GM23338 (cell line): ENCODE data around the gene SYCE1L.

Source experiments
- CREB1 ChIP-seq: fragments of 250-450 bp; sonication (Bioruptor Pico); IDR thresholded peaks from 2 replicates; pipeline ENCODE4 v1.5.0; 2020; ENCODE audit warnings: low read depth, mild to moderate bottlenecking, moderate library complexity
- EZH2 ChIP-seq: fragments of 200-600 bp; sonication (generic); IDR thresholded peaks from one replicate; pipeline ENCODE4 v1.8.0; 2017; ENCODE audit warnings: antibody characterized with exemption, mild to moderate bottlenecking, low read depth; ENCODE audit not compliant: unreplicated experiment
- JUNB ChIP-seq: IDR thresholded peaks from one replicate; pipeline ENCODE4 v1.6.1; 2016; ENCODE audit warnings: antibody characterized with exemption; ENCODE audit not compliant: unreplicated experiment
- POLR2AphosphoS5 ChIP-seq: IDR thresholded peaks from 2 replicates; pipeline ENCODE4 v1.6.1; 2016; ENCODE audit warnings: antibody characterized with exemption, low read depth
- STAT1 ChIP-seq: IDR thresholded peaks from one replicate; pipeline ENCODE4 v1.6.1; 2016; ENCODE audit warnings: antibody characterized with exemption; ENCODE audit not compliant: unreplicated experiment
- ZNF114 ChIP-seq: fragments of 250-450 bp; sonication (Bioruptor Pico); IDR thresholded peaks from 2 replicates; pipeline ENCODE4 v1.5.0; 2020; ENCODE audit warnings: mild to moderate bottlenecking, moderate library complexity
- TF ChIP-seq, protein P1 (sequence below), 2 experiments: fragments of 200-600 bp in 1 of 2; sonication (generic) in 1 of 2; conservative IDR thresholded peaks; 2 replicates each; pipeline versions ENCODE4 v1.5.1 to v1.6.1; 2016 to 2017; ENCODE audit warnings: antibody characterized with exemption in 2 of 2, low read depth in 2 of 2, mild to moderate bottlenecking in 2 of 2, moderate library complexity in 1 of 2
- TF ChIP-seq, protein P2 (sequence below): IDR thresholded peaks from one replicate; pipeline ENCODE4 v1.6.1; 2018; ENCODE audit warnings: antibody characterized with exemption; ENCODE audit not compliant: unreplicated experiment
- TF ChIP-seq, protein P3 (sequence below): fragments of 250-450 bp; sonication (Bioruptor Pico); IDR thresholded peaks from 2 replicates; pipeline ENCODE4 v1.5.0; 2020; ENCODE audit warnings: mild to moderate bottlenecking, moderate library complexity

DNA sequence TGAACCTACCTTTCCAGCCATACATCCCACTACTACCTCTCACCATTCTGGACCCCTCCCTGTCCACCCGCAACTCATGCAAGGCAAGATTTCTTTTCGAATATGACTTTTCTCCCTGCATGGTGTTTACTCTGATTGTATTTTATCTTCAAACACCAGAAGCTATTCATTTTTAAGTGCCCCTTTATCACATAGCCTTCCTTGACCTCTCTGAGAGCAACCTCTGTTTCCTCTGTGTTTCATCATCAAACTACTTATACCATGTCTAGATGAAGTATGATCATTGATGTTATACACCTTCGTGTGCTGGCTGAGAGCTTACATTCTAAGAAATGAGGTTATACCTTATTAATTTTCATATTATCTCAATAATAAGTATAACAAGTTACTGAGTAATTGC is 31.8 kb downstream of the SYCE1L start:
- TF ChIP-seq POLR2AphosphoS5 = no peak
- TF ChIP-seq, protein P1, sequence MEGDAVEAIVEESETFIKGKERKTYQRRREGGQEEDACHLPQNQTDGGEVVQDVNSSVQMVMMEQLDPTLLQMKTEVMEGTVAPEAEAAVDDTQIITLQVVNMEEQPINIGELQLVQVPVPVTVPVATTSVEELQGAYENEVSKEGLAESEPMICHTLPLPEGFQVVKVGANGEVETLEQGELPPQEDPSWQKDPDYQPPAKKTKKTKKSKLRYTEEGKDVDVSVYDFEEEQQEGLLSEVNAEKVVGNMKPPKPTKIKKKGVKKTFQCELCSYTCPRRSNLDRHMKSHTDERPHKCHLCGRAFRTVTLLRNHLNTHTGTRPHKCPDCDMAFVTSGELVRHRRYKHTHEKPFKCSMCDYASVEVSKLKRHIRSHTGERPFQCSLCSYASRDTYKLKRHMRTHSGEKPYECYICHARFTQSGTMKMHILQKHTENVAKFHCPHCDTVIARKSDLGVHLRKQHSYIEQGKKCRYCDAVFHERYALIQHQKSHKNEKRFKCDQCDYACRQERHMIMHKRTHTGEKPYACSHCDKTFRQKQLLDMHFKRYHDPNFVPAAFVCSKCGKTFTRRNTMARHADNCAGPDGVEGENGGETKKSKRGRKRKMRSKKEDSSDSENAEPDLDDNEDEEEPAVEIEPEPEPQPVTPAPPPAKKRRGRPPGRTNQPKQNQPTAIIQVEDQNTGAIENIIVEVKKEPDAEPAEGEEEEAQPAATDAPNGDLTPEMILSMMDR (conservative IDR thresholded peaks at IDR 0.05; ENCODE audit: low read depth in 2 of 2) = no peak
- TF ChIP-seq CREB1 (CRISPR knock-in tag) = no peak
- TF ChIP-seq, protein P2, sequence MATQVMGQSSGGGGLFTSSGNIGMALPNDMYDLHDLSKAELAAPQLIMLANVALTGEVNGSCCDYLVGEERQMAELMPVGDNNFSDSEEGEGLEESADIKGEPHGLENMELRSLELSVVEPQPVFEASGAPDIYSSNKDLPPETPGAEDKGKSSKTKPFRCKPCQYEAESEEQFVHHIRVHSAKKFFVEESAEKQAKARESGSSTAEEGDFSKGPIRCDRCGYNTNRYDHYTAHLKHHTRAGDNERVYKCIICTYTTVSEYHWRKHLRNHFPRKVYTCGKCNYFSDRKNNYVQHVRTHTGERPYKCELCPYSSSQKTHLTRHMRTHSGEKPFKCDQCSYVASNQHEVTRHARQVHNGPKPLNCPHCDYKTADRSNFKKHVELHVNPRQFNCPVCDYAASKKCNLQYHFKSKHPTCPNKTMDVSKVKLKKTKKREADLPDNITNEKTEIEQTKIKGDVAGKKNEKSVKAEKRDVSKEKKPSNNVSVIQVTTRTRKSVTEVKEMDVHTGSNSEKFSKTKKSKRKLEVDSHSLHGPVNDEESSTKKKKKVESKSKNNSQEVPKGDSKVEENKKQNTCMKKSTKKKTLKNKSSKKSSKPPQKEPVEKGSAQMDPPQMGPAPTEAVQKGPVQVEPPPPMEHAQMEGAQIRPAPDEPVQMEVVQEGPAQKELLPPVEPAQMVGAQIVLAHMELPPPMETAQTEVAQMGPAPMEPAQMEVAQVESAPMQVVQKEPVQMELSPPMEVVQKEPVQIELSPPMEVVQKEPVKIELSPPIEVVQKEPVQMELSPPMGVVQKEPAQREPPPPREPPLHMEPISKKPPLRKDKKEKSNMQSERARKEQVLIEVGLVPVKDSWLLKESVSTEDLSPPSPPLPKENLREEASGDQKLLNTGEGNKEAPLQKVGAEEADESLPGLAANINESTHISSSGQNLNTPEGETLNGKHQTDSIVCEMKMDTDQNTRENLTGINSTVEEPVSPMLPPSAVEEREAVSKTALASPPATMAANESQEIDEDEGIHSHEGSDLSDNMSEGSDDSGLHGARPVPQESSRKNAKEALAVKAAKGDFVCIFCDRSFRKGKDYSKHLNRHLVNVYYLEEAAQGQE = no peak
- no peak for TF ChIP-seq JUNB
- TF ChIP-seq EZH2 = no peak
- no peak for TF ChIP-seq ZNF114 (CRISPR knock-in tag)
- TF ChIP-seq STAT1 = no peak
- TF ChIP-seq, protein P3, sequence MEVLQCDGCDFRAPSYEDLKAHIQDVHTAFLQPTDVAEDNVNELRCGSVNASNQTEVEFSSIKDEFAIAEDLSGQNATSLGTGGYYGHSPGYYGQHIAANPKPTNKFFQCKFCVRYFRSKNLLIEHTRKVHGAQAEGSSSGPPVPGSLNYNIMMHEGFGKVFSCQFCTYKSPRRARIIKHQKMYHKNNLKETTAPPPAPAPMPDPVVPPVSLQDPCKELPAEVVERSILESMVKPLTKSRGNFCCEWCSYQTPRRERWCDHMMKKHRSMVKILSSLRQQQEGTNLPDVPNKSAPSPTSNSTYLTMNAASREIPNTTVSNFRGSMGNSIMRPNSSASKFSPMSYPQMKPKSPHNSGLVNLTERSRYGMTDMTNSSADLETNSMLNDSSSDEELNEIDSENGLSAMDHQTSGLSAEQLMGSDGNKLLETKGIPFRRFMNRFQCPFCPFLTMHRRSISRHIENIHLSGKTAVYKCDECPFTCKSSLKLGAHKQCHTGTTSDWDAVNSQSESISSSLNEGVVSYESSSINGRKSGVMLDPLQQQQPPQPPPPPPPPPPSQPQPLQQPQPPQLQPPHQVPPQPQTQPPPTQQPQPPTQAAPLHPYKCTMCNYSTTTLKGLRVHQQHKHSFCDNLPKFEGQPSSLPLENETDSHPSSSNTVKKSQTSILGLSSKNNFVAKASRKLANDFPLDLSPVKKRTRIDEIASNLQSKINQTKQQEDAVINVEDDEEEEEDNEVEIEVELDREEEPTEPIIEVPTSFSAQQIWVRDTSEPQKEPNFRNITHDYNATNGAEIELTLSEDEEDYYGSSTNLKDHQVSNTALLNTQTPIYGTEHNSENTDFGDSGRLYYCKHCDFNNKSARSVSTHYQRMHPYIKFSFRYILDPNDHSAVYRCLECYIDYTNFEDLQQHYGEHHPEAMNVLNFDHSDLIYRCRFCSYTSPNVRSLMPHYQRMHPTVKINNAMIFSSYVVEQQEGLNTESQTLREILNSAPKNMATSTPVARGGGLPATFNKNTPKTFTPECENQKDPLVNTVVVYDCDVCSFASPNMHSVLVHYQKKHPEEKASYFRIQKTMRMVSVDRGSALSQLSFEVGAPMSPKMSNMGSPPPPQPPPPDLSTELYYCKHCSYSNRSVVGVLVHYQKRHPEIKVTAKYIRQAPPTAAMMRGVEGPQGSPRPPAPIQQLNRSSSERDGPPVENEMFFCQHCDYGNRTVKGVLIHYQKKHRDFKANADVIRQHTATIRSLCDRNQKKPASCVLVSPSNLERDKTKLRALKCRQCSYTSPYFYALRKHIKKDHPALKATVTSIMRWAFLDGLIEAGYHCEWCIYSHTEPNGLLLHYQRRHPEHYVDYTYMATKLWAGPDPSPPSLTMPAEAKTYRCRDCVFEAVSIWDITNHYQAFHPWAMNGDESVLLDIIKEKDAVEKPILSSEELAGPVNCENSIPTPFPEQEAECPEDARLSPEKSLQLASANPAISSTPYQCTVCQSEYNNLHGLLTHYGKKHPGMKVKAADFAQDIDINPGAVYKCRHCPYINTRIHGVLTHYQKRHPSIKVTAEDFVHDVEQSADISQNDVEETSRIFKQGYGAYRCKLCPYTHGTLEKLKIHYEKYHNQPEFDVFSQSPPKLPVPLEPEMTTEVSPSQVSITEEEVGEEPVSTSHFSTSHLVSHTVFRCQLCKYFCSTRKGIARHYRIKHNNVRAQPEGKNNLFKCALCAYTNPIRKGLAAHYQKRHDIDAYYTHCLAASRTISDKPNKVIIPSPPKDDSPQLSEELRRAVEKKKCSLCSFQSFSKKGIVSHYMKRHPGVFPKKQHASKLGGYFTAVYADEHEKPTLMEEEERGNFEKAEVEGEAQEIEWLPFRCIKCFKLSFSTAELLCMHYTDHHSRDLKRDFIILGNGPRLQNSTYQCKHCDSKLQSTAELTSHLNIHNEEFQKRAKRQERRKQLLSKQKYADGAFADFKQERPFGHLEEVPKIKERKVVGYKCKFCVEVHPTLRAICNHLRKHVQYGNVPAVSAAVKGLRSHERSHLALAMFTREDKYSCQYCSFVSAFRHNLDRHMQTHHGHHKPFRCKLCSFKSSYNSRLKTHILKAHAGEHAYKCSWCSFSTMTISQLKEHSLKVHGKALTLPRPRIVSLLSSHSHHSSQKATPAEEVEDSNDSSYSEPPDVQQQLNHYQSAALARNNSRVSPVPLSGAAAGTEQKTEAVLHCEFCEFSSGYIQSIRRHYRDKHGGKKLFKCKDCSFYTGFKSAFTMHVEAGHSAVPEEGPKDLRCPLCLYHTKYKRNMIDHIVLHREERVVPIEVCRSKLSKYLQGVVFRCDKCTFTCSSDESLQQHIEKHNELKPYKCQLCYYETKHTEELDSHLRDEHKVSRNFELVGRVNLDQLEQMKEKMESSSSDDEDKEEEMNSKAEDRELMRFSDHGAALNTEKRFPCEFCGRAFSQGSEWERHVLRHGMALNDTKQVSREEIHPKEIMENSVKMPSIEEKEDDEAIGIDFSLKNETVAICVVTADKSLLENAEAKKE = no peak
